Measurements from ENCODE around the gene PALLD. TPM values are rescaled to one million over a fixed set of nuclear protein-coding genes. Genes with fewer than 3 reads are reported as not detected.

PALLD gene
- total RNA-seq, 2 experiments from 2014 or later = 0.91 to 2.0 TPM

- Mint-ChIP-seq H3K4me1 (peaks cover 16% of the 10 kb centered on the region), H3K36me3 (no peaks in the 10 kb centered on the region), H3K27me3 (peaks cover 10% of the 10 kb centered on the region), H3K27ac (no peak overlapping the region), H3K9me3 (no peaks in the 10 kb centered on the region), H3K4me3 (no peak overlapping the region)
- ATAC-seq (ENCODE audit: low read depth) (no peak), DNase-seq (no peak)
- POLR2A ChIA-PET = no interaction called here
These were observed 360.9 kb downstream of the PALLD start for GRCh38 chr4:168857546-168858314.

DNA sequence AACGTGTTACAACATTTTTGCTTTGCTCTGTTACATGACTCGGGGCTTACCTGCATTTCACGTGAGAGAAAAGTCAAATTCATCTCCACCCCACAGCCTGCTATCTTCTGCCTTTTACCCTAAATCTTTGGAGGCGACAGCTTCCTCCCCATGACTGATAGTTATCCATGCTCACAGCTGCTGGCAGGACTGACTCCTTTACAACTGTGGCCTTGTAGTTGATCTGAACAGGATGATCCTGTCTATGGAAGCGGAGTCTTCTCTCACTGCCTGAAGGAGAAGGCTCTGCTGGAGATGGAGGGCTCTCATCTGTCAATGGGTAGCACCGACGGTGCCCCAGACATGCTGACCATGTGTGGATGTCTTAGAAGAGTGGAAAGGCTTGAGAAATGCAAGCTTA, 362.2 kb downstream of the PALLD start:
- Mint-ChIP-seq H3K27ac (no peak overlapping the region), H3K9me3 (no peaks in the 10 kb centered on the region), H3K4me3 (no peak overlapping the region), H3K27me3 (peaks cover 14% of the 10 kb centered on the region), H3K4me1 (peaks cover 5% of the 10 kb centered on the region), H3K36me3 (no peaks in the 10 kb centered on the region)
- DNase-seq (no peak), ATAC-seq (ENCODE audit: low read depth) (no peak)
- POLR2A ChIA-PET = no interaction called here

DNA sequence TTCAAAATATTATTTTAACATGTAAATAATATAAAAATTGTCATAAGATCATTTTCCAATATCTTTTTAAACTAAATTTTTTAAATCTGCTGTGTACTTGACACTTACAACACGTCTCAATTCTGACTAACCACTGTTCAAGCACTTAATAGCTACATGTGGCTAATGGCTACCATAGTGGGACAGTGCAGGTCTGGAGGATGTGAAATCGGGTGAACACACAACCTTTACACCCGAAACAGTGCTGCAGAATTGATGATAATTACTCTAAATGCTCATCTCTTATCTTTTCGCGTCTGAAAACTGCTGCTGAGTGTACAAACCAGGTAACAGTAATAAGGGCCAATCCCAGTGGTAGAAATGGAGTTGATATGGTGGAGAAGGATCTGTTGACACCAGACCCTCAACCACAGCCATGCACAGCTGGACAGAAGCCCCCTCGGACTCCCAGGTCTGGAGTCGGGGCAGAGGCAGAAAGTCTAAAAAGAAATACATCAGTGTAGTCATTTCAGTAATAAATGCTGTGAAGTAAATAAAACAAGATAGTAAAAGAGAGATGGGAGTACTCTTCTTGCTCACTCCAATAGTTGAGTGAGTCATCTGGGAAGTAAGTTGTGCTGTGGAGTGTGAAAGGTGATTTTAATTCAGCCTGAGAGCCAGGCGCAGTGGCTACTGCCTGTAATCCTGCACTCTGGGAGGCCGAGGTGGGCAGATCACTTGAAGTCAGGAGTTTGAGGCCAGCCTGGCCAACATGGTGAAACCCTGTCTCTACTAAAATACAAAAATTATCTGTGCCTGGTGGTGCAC, 363.2 kb downstream of the PALLD start:
- DNase-seq (no peak), ATAC-seq (ENCODE audit: low read depth) (no peak)
- Mint-ChIP-seq H3K9me3 (no peaks in the 10 kb centered on the region), H3K27me3 (peaks cover 14% of the 10 kb centered on the region), H3K27ac (no peak overlapping the region), H3K4me1 (peaks cover 3% of the 10 kb centered on the region), H3K4me3 (no peak overlapping the region), H3K36me3 (no peaks in the 10 kb centered on the region)
- POLR2A ChIA-PET = no interaction called here

DNA sequence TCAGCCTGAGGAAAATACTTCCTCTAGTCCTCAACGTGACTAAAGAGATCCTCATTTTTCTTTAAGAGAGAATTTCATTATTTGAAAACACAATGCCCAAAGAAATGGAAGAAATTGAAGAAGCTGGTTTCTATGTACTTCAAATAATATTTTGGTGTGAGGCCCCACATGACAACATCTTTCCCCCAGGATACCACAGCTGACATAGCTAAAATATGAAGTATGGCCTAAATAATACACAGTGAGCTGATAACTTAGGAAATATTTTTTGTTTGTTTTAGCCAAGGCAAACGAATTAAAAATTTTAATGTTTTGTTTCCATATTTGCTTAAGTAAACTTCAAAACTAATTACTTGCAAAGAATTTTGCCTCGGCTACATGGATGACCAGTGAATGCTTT, 364.0 kb downstream of the PALLD start:
- H3K27me3 Mint-ChIP-seq = peaks cover 8% of the 10 kb centered on the region
- H3K27ac Mint-ChIP-seq = no peak overlapping the region
- no peak for ATAC-seq (ENCODE audit: low read depth)
- DNase-seq = no peak
- H3K4me3 Mint-ChIP-seq = no peak overlapping the region
- H3K4me1 Mint-ChIP-seq = peaks cover 3% of the 10 kb centered on the region
- H3K9me3 Mint-ChIP-seq = no peaks in the 10 kb centered on the region
- no peaks in the 10 kb centered on the region for H3K36me3 Mint-ChIP-seq
- POLR2A ChIA-PET = no interaction called here

DNA sequence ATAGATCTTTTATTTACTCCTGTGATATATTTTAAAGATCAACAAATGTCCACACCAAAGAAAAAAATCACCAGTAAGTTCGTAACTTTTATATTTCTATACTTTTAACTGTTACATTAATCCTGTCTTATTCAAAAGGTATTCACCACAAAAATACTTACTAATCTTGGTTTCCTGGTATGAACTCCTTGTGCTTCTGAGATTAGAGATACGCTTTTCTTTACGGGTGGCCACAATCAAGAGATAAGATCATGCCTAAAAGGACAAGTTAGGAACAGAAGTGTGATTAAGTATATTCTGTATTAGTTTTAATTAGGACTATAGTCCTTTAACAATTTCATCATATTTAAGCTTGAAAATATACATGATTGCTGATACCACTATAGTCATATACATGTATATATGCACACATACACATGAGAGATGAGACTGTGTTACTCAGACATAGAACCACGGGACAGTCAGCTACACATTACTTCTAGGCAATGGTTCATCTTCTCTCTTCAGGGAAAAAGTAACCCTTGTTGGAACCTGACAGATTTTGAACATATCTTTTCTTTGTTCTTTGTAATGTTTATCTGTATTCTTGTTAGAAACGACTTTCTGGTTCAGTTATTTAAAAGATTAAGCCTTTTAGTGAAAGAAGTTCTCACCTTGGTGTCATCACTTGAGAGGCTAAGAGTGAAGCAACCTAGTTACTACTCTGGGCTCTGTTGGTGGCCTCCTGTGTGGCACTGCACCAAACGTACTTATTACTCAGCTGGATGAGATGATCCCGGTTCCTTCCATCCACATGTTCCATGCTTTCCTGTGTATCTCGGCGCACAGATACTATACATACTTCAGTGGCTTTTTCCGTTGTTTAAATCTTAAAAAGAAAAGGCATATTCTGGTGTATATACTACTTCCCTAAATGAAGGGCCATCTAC, 367.1 kb downstream of the PALLD start:
- no peak overlapping the region for H3K27ac Mint-ChIP-seq
- no peaks in the 10 kb centered on the region for H3K4me1 Mint-ChIP-seq
- no peak for ATAC-seq (ENCODE audit: low read depth)

DNA sequence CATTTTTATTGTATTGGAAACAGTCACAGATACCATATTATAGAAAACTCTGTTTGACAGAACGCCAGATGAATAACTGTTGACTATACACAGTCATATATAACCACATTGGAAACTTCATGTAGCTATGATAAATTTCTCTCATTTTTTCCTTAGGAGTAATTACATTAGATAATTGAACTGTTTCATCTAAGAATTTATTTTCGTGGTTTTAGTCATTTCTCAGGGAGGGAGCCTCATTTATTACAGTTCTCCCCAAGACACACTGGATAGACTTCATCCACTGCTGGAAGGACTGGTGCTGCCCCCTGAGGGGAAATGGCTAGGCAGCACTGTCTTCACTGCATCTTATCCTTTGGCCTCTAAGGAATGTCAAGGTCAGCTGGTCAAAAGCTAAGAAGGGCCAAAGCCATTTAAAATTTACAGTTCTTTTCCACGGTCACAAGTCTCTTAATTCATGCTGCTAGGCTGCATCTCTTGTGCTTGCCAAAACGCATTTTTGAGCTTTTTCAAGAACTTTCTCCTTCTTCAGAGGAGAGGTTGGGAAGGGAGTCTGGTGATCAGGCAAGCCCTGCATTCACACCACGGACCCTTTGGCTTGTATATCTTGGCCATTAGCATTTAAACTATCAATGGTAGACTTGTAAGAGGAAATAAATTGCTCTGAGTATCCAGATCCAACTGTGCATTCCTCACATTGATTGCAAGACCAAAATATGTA, 368.1 kb downstream of the PALLD start:
- no peaks in the 10 kb centered on the region for H3K4me1 Mint-ChIP-seq

More for the DNA sequence above, 367.1 kb downstream of the PALLD start:
- no peak for DNase-seq
- no peaks in the 10 kb centered on the region for H3K9me3 Mint-ChIP-seq
- no peak overlapping the region for H3K4me3 Mint-ChIP-seq
- H3K36me3 Mint-ChIP-seq = no peaks in the 10 kb centered on the region
- POLR2A ChIA-PET = no interaction called here
- H3K27me3 Mint-ChIP-seq = peaks cover 4% of the 10 kb centered on the region

GRCh38 chr4:168865854-168866253, 369.0 kb downstream of the PALLD start:
- POLR2A ChIA-PET = no interaction called here
- Mint-ChIP-seq H3K9me3 (no peaks in the 10 kb centered on the region), H3K4me3 (no peak overlapping the region), H3K36me3 (no peaks in the 10 kb centered on the region), H3K27me3 (peaks cover 8% of the 10 kb centered on the region), H3K4me1 (no peaks in the 10 kb centered on the region), H3K27ac (no peak overlapping the region)
- DNase-seq (no peak), ATAC-seq (ENCODE audit: low read depth) (no peak)

More for the DNA sequence above, 368.1 kb downstream of the PALLD start:
- DNase-seq (no peak), ATAC-seq (ENCODE audit: low read depth) (no peak)
- Mint-ChIP-seq H3K4me3 (no peak overlapping the region), H3K9me3 (no peaks in the 10 kb centered on the region), H3K27me3 (peaks cover 8% of the 10 kb centered on the region), H3K36me3 (no peaks in the 10 kb centered on the region), H3K27ac (no peak overlapping the region)
- POLR2A ChIA-PET = no interaction called here

GRCh38 chr4:168866635-168867034, 369.8 kb downstream of the PALLD start:
- no peak for DNase-seq
- Mint-ChIP-seq H3K4me3 (no peak overlapping the region), H3K36me3 (no peaks in the 10 kb centered on the region), H3K27ac (no peak overlapping the region), H3K27me3 (peaks cover 9% of the 10 kb centered on the region), H3K4me1 (no peaks in the 10 kb centered on the region), H3K9me3 (no peaks in the 10 kb centered on the region)
- POLR2A ChIA-PET = no interaction called here
- no peak for ATAC-seq (ENCODE audit: low read depth)

DNA sequence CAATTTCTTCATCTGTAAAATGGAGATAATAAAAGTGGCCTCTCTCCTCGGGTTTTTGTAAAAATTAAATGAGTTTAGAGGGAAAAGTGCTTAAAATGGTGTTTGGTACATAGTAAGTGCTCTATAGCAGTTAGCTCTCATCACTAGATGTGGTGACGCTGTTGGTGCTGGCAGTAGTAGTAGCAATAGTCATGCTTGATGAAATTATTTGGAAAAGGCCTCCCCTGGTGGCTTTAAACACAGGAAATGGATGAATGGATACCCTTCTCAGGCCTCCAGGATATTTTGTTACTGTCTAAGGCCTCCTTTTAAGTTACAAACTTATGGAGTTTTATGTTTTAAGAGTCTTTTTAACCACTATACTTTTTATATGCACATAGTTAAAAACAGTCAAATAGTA, 370.3 kb downstream of the PALLD start:
- no peaks in the 10 kb centered on the region for H3K9me3 Mint-ChIP-seq
- no peaks in the 10 kb centered on the region for H3K36me3 Mint-ChIP-seq

DNA sequence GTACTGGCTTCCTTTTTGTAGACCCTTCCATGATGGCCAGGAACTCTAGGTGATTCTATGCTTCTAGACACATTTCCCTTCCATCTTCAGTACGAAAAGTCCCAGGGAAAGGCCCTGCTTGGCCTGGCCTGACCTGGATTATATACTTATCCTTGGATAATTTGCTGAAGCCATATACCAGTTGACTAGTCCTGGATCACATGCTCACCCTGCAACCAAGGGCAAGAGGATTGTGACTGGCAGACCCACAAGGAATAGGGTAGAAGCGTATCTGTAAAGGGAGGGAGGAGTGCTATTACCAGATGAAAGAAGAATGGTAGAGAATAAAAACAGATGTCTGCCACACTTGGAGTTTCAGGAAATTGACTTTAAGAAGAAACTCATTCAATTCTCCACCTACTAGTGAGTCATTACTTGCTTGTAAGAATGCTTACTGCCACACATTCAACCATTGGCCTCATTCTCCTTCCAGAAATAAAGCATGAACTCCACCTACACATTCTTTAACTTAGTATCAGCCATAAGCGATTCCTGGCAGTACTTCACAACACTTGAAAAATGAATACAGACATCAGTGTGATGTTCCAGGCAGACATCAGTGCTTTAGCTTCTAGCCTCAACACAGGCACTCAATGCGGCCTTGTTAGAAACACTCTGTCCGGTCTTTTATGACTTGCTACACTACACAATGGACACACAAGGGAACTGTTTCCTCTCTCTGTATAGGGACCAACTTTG, 371.4 kb downstream of the PALLD start:
- H3K4me1 Mint-ChIP-seq = no peaks in the 10 kb centered on the region
- H3K27ac Mint-ChIP-seq = no peak overlapping the region
- POLR2A ChIA-PET = no interaction called here
- DNase-seq (no peak), ATAC-seq (ENCODE audit: low read depth) (no peak)
- H3K36me3 Mint-ChIP-seq = no peaks in the 10 kb centered on the region
- H3K9me3 Mint-ChIP-seq = no peaks in the 10 kb centered on the region
- H3K4me3 Mint-ChIP-seq = no peak overlapping the region
- H3K27me3 Mint-ChIP-seq = peaks cover 20% of the 10 kb centered on the region

More for the DNA sequence above, 370.3 kb downstream of the PALLD start:
- Mint-ChIP-seq H3K27ac (no peak overlapping the region), H3K27me3 (peaks cover 13% of the 10 kb centered on the region), H3K4me1 (no peaks in the 10 kb centered on the region), H3K4me3 (no peak overlapping the region)
- ATAC-seq (ENCODE audit: low read depth) = no peak
- POLR2A ChIA-PET = no interaction called here
- DNase-seq = no peak

- POLR2A ChIA-PET = no interaction called here
- DNase-seq = no peak
- H3K9me3 Mint-ChIP-seq = no peaks in the 10 kb centered on the region
- no peak overlapping the region for H3K4me3 Mint-ChIP-seq
- H3K27ac Mint-ChIP-seq = no peak overlapping the region
- H3K4me1 Mint-ChIP-seq = no peaks in the 10 kb centered on the region
- H3K27me3 Mint-ChIP-seq = peaks cover 18% of the 10 kb centered on the region
- H3K36me3 Mint-ChIP-seq = no peaks in the 10 kb centered on the region
- ATAC-seq (ENCODE audit: low read depth) = no peak
These were observed 371.9 kb downstream of the PALLD start for GRCh38 chr4:168868802-168869201.

- ATAC-seq (ENCODE audit: low read depth) (no peak), DNase-seq (no peak)
- Mint-ChIP-seq H3K4me1 (peaks cover 2% of the 10 kb centered on the region), H3K4me3 (no peak overlapping the region), H3K9me3 (no peaks in the 10 kb centered on the region), H3K36me3 (no peaks in the 10 kb centered on the region), H3K27ac (no peak overlapping the region), H3K27me3 (peaks cover 27% of the 10 kb centered on the region)
- POLR2A ChIA-PET = no interaction called here
These were observed 373.2 kb downstream of the PALLD start for GRCh38 chr4:168870004-168870403.

Measured in activated naive CD8-positive, alpha-beta T cell treated with anti-CD3 and anti-CD28 coated beads, Interleukin-2, amount 10 ng/mL, durations not matched to agents 7 days and 5 days (primary cell).